K562 (cell line): ENCODE results near the gene LDLRAD1. TPM values are rescaled to one million over a fixed set of nuclear protein-coding genes. Genes with fewer than 3 reads are reported as not detected.
A peak's percentile ranks its signal among the peaks of the same experiment; 100 is the strongest.

Source experiments
- E4F1 ChIP-seq: fragments of 250-450 bp; sonication (Bioruptor Pico); IDR thresholded peaks from 2 replicates; pipeline ENCODE4 v1.5.0; 2021; ENCODE audit warnings: mild to moderate bottlenecking, borderline replicate concordance
- GATAD2B ChIP-seq: fragments of 450-650 bp; IDR thresholded peaks from 2 replicates; pipeline ENCODE4 v1.6.1; 2017; ENCODE audit warnings: mild to moderate bottlenecking, borderline replicate concordance
- MTA3 ChIP-seq: fragments of 450-650 bp; formaldehyde crosslinking; IDR thresholded peaks from 2 replicates; pipeline ENCODE4 v1.6.1; 2017; ENCODE audit warnings: mild to moderate bottlenecking, borderline replicate concordance
- MYNN ChIP-seq, 2 experiments: sonication (generic); formaldehyde crosslinking in 1 of 2; IDR thresholded peaks; 2 replicates each; pipeline versions ENCODE4 v1.5.0 to v1.6.1; 2016 to 2020; ENCODE audit warnings: antibody characterized with exemption in 1 of 2, missing genetic modification reagents in 1 of 2
- NCOA1 ChIP-seq: fragments of 450-650 bp; IDR thresholded peaks from 2 replicates; pipeline ENCODE4 v1.6.1; 2016; ENCODE audit warnings: low read depth
- NCOA6 ChIP-seq: fragments of 450-650 bp; IDR thresholded peaks from 2 replicates; pipeline ENCODE4 v1.6.1; 2017; ENCODE audit warnings: mild to moderate bottlenecking
- NR2C1 ChIP-seq, 2 experiments: fragments of 450-650 bp; IDR thresholded peaks; 2 replicates each; pipeline ENCODE4 v1.6.1; 2017; ENCODE audit warnings: mild to moderate bottlenecking in 2 of 2, antibody characterized with exemption in 1 of 2, inconsistent platforms in 1 of 2, missing compliant biosample characterization in 1 of 2, missing genetic modification characterization in 1 of 2
- RHOXF2B ChIP-seq: fragments of 250-450 bp; sonication (Bioruptor Pico); conservative IDR thresholded peaks from 2 replicates; pipeline ENCODE4 v1.5.1; 2021
- SAFB2 ChIP-seq: fragments of 200-400 bp; formaldehyde crosslinking; IDR thresholded peaks from 2 replicates; pipeline ENCODE4 v1.6.1; 2018; ENCODE audit warnings: borderline replicate concordance, low read length, low read depth, moderate library complexity; ENCODE audit not compliant: severe bottlenecking
- SMAD1 ChIP-seq: fragments of 150-350 bp; IDR thresholded peaks from 2 replicates; pipeline ENCODE4 v1.6.1; 2014; ENCODE audit warnings: low read length, low read depth; ENCODE audit not compliant: partially characterized antibody
- SMC3 ChIP-seq: conservative IDR thresholded peaks from 2 replicates; pipeline ENCODE4 v1.6.1; 2011; ENCODE audit warnings: low read depth, low read length, improper control_type of control experiment; ENCODE audit not compliant: insufficient read depth
- STAT5B ChIP-seq: fragments of 250-450 bp; sonication (Bioruptor Pico); IDR thresholded peaks from 2 replicates; pipeline ENCODE4 v1.8.0; 2021; ENCODE audit warnings: mild to moderate bottlenecking, inconsistent platforms
- ZNF165 ChIP-seq: fragments of 250-450 bp; sonication (Bioruptor Pico); IDR thresholded peaks from 2 replicates; pipeline ENCODE4 v1.4.0; 2020; ENCODE audit warnings: borderline replicate concordance
- ZNF184 ChIP-seq: sonication (generic); formaldehyde crosslinking; IDR thresholded peaks from 2 replicates; pipeline ENCODE4 v1.5.0; 2020; ENCODE audit warnings: missing genetic modification reagents
- ZNF282 ChIP-seq: sonication (generic); formaldehyde crosslinking; IDR thresholded peaks from 2 replicates; pipeline ENCODE4 v1.8.1; 2023; ENCODE audit warnings: missing genetic modification reagents
- ZNF655 ChIP-seq: fragments of 250-450 bp; sonication (Bioruptor Pico); IDR thresholded peaks from 2 replicates; pipeline ENCODE4 v1.5.0; 2021
- ZZZ3 ChIP-seq: fragments of 450-650 bp; IDR thresholded peaks from 2 replicates; pipeline ENCODE4 v1.6.1; 2016; ENCODE audit warnings: antibody characterized with exemption, mild to moderate bottlenecking, moderate library complexity
- polyA plus RNA-seq, 8 experiments: library from polyadenylated mRNA; depleted of rRNA in 4 of 8; stranded (reverse) in 5 of 8; unstranded in 3 of 8; fragments of >200 nt; fragmentation: Nextera tagmentation in 2 of 8; fragmentation: Illumina TruSeq in 1 of 8; extraction: Ambion mirVana in 2 of 8; extraction: Trizol in 1 of 8; gene quantifications; 2 replicates each; pipeline versions ENCODE4 v1.2.1 to v1.2.3, GENCODE V29; 2011 to 2014; ENCODE audit warnings: inconsistent platforms in 1 of 8, missing spikeins in 1 of 8
- total RNA-seq, 7 experiments: library from RNA; depleted of rRNA in 6 of 7; stranded (reverse); fragments of >200 nt in 6 of 7; fragmentation: Illumina TruSeq in 2 of 7; extraction: Trizol in 2 of 7; gene quantifications; 2 replicates each; pipeline versions ENCODE4 v1.2.1 to v1.2.3, GENCODE V29; 2011 to 2021; ENCODE audit warnings: low replicate concordance in 1 of 7
- TF ChIP-seq, protein P1 (sequence below): sonication (generic); formaldehyde crosslinking; IDR thresholded peaks from 2 replicates; pipeline ENCODE4 v1.8.0; 2022; ENCODE audit warnings: mild to moderate bottlenecking, missing genetic modification reagents
- TF ChIP-seq, protein P2 (sequence below): fragments of 450-650 bp; IDR thresholded peaks from 2 replicates; pipeline ENCODE4 v1.6.1; 2014; ENCODE audit warnings: low read depth, mild to moderate bottlenecking, moderate library complexity, borderline replicate concordance

Gene LDLRAD1
- total and polyA plus RNA-seq, 9 of the 15 experiments (the other 6 are each of a cell fraction or from before 2014, with no cell fraction given) = not detected

DNA sequence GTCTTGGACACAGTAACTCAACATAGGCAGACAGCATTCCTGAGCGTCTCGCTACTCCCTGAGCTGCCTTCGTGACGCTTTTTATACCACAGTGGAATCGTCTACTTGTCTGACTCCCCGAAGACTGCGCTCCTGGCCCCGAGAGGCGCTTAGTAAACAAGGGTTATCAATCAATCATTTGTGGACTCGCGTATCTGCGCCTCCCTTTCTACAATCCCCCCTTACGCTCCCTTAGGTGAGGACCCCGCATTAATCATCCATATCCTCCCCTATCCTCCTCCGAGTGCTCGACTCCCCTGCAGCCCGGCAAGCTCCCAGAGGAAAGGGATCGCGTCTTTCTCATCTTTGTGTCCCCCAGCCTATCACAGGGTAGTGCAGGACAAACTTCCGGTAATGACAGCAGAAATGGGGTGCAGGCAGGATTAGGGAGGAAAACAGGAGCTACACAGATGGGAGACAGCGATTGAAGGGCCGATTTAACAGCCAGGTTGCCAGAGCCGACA is 34.5 kb upstream of the LDLRAD1 start (continued):
- TF ChIP-seq ZNF655 = no peak
- TF ChIP-seq NR2C1 (IDR thresholded peaks at IDR 0.05) = no peak
- TF ChIP-seq NR2C1 (tag; IDR thresholded peaks at IDR 0.05) = no peak
- TF ChIP-seq NCOA6 = no peak
- no peak for TF ChIP-seq NCOA1
- no peak for TF ChIP-seq ZZZ3
- TF ChIP-seq ZNF165 = peak; percentile 97
- TF ChIP-seq SAFB2 = no peak
- TF ChIP-seq, protein P1, sequence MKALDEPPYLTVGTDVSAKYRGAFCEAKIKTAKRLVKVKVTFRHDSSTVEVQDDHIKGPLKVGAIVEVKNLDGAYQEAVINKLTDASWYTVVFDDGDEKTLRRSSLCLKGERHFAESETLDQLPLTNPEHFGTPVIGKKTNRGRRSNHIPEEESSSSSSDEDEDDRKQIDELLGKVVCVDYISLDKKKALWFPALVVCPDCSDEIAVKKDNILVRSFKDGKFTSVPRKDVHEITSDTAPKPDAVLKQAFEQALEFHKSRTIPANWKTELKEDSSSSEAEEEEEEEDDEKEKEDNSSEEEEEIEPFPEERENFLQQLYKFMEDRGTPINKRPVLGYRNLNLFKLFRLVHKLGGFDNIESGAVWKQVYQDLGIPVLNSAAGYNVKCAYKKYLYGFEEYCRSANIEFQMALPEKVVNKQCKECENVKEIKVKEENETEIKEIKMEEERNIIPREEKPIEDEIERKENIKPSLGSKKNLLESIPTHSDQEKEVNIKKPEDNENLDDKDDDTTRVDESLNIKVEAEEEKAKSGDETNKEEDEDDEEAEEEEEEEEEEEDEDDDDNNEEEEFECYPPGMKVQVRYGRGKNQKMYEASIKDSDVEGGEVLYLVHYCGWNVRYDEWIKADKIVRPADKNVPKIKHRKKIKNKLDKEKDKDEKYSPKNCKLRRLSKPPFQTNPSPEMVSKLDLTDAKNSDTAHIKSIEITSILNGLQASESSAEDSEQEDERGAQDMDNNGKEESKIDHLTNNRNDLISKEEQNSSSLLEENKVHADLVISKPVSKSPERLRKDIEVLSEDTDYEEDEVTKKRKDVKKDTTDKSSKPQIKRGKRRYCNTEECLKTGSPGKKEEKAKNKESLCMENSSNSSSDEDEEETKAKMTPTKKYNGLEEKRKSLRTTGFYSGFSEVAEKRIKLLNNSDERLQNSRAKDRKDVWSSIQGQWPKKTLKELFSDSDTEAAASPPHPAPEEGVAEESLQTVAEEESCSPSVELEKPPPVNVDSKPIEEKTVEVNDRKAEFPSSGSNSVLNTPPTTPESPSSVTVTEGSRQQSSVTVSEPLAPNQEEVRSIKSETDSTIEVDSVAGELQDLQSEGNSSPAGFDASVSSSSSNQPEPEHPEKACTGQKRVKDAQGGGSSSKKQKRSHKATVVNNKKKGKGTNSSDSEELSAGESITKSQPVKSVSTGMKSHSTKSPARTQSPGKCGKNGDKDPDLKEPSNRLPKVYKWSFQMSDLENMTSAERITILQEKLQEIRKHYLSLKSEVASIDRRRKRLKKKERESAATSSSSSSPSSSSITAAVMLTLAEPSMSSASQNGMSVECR (CRISPR knock-in tag) = no peak
- no peak for TF ChIP-seq SMC3
- TF ChIP-seq ZNF184 (CRISPR knock-in tag) = no peak
- no peak for TF ChIP-seq SMAD1
- no peak for TF ChIP-seq MTA3
- no peak for TF ChIP-seq E4F1 (CRISPR knock-in tag)
- no peak for TF ChIP-seq MYNN (IDR thresholded peaks at IDR 0.05)
- no peak for TF ChIP-seq MYNN (CRISPR knock-in tag; IDR thresholded peaks at IDR 0.05)
- no peak for TF ChIP-seq GATAD2B
- TF ChIP-seq RHOXF2B = no peak
- TF ChIP-seq, protein P2, sequence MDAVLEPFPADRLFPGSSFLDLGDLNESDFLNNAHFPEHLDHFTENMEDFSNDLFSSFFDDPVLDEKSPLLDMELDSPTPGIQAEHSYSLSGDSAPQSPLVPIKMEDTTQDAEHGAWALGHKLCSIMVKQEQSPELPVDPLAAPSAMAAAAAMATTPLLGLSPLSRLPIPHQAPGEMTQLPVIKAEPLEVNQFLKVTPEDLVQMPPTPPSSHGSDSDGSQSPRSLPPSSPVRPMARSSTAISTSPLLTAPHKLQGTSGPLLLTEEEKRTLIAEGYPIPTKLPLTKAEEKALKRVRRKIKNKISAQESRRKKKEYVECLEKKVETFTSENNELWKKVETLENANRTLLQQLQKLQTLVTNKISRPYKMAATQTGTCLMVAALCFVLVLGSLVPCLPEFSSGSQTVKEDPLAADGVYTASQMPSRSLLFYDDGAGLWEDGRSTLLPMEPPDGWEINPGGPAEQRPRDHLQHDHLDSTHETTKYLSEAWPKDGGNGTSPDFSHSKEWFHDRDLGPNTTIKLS = no peak
- no peak for TF ChIP-seq ZNF282 (CRISPR knock-in tag)
- TF ChIP-seq STAT5B (CRISPR knock-in tag) = no peak
